HAP-1 (cell line): ENCODE measurements around the gene ALS2CL.
"Not testable (repeated sequence)": the region's sequence is repeated elsewhere in the genome, so short reads cannot be mapped to it uniquely, and the experiment has no call there.

Source experiments
- DNase-seq, 2 experiments: peaks; one replicate each; pipeline ENCODE4 v3.0.0-alpha.2; 2016 to 2020; ENCODE audit warnings: low spot score in 2 of 2
- H3K27me3 ChIP-seq: fragments of 250-450 bp; sonication (Bioruptor Pico); 2 replicates; pipeline ENCODE4 v1.5.1; 2020; ENCODE audit warnings: low read depth, mild to moderate bottlenecking, moderate library complexity
- H3K36me3 ChIP-seq: fragments of 250-450 bp; sonication (Bioruptor Pico); replicated peaks from 2 replicates; pipeline ENCODE4 v1.5.1; 2020; ENCODE audit warnings: mild to moderate bottlenecking
- H3K4me1 ChIP-seq: fragments of 250-450 bp; sonication (Bioruptor Pico); 2 replicates; pipeline ENCODE4 v1.5.1; 2020; ENCODE audit warnings: mild to moderate bottlenecking
- H3K4me3 ChIP-seq: fragments of 250-450 bp; sonication (Bioruptor Pico); 2 replicates; pipeline ENCODE4 v1.5.1; 2020; ENCODE audit warnings: mild to moderate bottlenecking, moderate library complexity
- H3K9me3 ChIP-seq: fragments of 250-450 bp; sonication (Bioruptor Pico); 2 replicates; pipeline ENCODE4 v1.5.1; 2020; ENCODE audit warnings: mild to moderate bottlenecking, moderate library complexity
- in situ Hi-C: fragments of 300-500 bp; cut with MboI; formaldehyde crosslinking; loops from 3 replicates; pipeline ENCODE4 v1.14.3; 2020; ENCODE audit warnings: low sequenced_read_pairs, inconsistent platforms, mixed read lengths

Gene ALS2CL

DNA sequence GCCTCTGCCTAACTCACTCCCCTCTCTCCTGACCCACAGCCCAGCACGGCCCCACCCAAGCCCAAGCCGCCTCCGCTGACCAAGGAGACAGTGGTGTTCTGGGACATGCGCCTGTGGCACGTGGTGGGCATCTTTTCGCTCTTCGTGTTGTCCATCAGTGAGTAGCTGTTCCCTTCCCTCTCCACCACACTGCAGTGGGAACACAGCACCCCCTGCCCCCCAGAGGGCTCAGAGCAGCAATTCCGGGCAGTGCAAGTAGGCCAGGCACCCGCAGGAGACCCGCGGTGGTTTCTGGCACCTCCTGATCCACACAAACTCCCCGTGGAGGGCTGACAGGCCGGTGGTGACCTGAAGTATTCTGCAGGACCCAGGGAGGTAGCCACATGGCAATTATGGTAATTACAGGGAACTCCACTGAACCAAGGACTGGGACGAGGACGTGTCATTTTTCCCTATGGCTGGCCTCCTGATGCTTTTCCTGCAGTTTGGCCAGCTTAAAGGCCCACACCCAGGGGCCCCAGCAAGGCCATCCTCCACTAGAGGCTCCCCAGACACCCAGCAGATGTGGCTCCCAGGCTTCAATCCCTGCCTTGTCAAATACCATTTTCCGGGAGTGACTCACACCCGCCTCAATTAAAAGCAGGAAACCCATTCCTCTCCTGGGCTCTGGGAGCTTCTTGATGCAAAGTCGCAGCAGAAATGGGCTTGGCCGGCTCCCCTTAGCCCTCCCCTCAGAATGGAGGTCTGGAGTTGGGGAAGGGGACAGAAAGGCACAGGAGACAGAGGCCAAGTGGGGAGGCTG lies 12.5 kb upstream of the ALS2CL start:
- no peak overlapping the region for H3K4me3 ChIP-seq
- DNase-seq, result no peak
- no peaks in the 10 kb centered on the region for H3K36me3 ChIP-seq
- H3K27me3 ChIP-seq, result no peaks in the 10 kb centered on the region
- H3K9me3 ChIP-seq, result no peaks in the 10 kb centered on the region
- H3K4me1 ChIP-seq, result no peaks in the 10 kb centered on the region
- in situ Hi-C loops, result loop anchor here (25.0 kb wide), 1 partner anchor 656 kb away; no protein-coding TSS in a partner anchor

DNA sequence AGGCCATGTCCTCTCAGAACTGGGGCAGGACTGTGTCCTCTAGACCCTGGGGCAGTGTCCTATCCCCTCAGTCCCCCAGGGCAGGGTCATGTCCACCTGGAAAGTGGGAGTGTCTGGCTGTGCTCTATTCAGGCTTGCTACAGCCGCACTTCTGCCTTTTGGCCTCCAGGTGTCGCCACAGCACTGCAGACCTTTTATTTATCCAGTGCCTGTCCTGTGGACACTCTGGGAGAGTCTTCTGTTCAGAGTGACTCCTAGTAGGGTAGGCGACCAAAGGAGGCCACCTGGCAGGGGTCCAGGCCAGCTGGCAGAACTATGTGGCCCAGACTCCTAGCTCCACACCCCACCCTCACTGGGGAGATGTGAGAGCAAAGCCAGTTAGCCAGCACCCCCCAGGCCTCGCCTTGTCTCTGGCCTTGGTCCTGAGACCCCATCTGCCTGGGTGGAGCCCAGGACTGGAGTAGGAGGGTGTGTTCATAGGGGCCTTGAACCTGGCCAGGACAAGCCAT lies 11.6 kb upstream of the ALS2CL start:
- in situ Hi-C loops, result loop anchor here (25.0 kb wide), 1 partner anchor 657 kb away; no protein-coding TSS in a partner anchor

DNA sequence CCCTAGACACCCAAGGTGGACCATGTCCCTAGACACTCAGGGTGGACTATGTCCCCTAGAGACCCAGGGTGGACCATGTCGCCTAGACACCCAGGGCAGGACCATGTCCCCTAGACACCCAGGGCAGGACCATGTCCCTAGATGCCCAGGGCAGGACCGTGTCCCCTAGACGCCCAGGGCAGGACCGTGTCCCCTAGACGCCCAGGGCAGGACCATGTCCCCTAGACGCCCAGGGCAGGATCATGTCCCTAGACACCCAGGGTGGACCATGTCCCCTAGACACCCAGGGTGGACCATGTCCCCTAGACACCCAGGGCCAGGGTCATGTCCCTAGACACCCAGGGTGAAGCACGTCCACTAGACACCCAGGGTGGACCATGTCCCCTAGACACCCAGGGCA lies 10.9 kb upstream of the ALS2CL start:
- H3K9me3 ChIP-seq, H3K4me3 ChIP-seq, H3K36me3 ChIP-seq, DNase-seq, H3K4me1 ChIP-seq, H3K27me3 ChIP-seq: not testable (repeated sequence)
- in situ Hi-C loops, result loop anchor here (25.0 kb wide), 1 partner anchor 658 kb away; no protein-coding TSS in a partner anchor

More for the DNA sequence above, 11.6 kb upstream of the ALS2CL start:
- peak; percentile 66 to 79 for DNase-seq
- Histone ChIP-seq H3K4me3 (no peak overlapping the region), H3K4me1 (no peaks in the 10 kb centered on the region), H3K9me3 (no peaks in the 10 kb centered on the region), H3K36me3 (no peaks in the 10 kb centered on the region), H3K27me3 (no peaks in the 10 kb centered on the region)

DNA sequence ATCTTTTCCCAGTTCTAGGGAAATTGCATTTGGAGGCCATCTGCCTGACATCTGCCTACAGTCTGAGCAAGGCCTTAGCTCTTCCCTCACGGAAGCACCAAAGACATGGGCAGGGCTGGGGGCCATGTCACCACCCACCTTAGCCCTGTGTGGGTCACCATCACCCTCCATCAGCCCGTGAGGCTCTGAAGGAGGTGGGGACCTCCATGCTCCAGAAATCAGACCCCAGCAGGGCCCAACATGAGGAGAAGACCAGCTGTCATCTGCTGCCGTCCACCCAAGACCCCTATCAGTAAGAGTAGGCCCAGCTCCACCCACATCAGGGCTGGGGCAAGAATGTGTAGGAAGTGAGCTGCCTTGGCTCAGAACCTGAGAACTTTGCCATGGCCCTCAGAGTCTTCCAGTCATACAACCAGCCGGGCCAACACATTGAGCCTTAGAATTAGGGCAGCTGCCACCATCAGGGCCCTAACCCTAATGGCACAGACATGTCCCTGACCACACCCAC lies 9.6 kb upstream of the ALS2CL start:
- in situ Hi-C loops, result loop anchor here (25.0 kb wide), 1 partner anchor 659 kb away; no protein-coding TSS in a partner anchor
- no peaks in the 10 kb centered on the region for H3K4me1 ChIP-seq

DNA sequence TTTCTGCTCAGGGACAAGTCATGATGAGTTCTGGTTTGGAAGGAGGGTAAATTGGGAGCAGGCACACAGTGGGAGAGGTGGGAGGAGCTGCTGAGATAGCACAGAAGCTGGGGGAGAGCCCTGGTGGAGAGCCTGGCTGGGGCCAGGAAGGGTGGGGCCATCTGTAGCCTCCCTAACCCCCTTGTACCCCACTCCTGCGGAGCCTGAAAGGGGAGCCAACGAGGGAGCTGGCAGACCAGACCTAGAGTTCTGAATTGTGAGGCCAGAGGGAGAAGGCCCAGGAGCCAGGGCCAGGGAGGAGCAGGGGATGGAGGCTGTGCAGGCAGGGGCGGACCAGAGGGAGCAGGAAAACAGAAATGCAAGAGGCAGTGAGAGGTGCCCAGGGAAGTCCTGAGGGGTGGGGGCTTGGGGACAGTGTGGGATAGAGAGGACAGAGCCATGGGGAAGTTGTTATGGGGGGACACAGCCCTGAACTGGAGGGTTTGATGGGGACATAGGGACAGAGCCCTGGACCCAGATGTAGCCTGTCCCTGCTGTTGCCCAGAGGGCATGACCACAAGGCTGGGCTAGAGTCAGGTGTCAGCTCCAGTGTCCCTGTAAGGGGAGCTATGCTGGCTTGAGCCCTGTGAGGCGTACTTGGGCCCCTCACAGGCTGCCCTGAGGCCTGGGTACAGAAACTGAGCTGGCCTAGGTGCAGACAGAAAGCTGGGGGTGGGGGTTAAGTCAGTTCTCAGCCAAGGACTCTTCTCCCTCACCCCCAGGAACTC lies 8.9 kb upstream of the ALS2CL start:
- H3K9me3 ChIP-seq, result no peaks in the 10 kb centered on the region
- H3K27me3 ChIP-seq, result no peaks in the 10 kb centered on the region
- no peaks in the 10 kb centered on the region for H3K4me1 ChIP-seq
- no peak overlapping the region for H3K4me3 ChIP-seq
- in situ Hi-C loops, result loop anchor here (25.0 kb wide), 1 partner anchor 660 kb away; no protein-coding TSS in a partner anchor
- H3K36me3 ChIP-seq, result no peaks in the 10 kb centered on the region
- DNase-seq, result no peak

More for the DNA sequence above, 9.6 kb upstream of the ALS2CL start:
- Histone ChIP-seq H3K4me3 (no peak overlapping the region), H3K36me3 (no peaks in the 10 kb centered on the region), H3K9me3 (no peaks in the 10 kb centered on the region), H3K27me3 (no peaks in the 10 kb centered on the region)
- DNase-seq, result no peak

DNA sequence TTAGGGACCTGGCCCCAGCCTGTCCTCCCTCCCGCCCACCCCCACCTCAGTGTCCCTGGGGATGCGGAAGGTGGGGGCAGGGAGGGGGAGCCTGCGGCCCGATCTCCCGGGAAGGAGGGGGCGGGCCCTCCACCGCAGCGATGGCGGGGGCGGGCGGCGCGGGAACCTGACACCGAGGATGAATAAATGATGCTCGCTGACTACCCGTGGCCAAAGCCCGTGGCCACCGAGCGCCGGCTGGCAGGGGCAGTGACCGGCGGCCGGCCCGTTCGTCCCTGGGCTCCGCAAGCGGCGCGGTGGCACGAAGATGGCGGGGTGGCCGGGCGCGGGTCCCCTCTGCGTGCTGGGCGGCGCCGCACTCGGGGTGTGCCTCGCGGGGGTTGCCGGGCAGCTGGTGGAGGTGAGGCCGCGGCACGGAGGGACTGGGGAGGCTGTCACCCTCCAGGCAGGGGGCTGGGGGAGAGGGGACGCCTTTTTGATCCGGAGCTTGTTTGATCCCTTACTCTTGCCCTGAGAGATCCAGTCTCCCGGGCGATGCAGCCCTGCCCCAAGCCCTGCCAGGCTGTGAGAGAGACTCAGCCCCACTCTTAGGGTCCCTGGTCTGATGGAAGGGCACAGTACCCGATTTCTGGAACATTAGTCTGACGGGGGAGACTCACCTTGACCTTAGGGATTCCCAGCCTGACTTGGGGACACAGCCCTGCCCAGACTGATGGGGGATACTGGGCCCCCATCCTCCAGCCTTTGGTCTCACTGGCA lies 7.9 kb upstream of the ALS2CL start, which contains the start of gene TMIE:
TMIE (plus strand) TSS at position 212 of the 759 bp plus-strand sequence; CDS start at position 308, 96 bp downstream.
- no peaks in the 10 kb centered on the region for H3K27me3 ChIP-seq
- H3K4me3 ChIP-seq, result no peak within 1 kb of the TSS
- H3K9me3 ChIP-seq, result no peaks in the 10 kb centered on the region
- H3K36me3 ChIP-seq, result no peaks in the 10 kb centered on the region
- DNase-seq, result no peak
- in situ Hi-C loops, result loop anchor here (25.0 kb wide), 1 partner anchor 661 kb away; no protein-coding TSS in a partner anchor
- H3K4me1 ChIP-seq, result no peaks in the 10 kb centered on the region

DNA sequence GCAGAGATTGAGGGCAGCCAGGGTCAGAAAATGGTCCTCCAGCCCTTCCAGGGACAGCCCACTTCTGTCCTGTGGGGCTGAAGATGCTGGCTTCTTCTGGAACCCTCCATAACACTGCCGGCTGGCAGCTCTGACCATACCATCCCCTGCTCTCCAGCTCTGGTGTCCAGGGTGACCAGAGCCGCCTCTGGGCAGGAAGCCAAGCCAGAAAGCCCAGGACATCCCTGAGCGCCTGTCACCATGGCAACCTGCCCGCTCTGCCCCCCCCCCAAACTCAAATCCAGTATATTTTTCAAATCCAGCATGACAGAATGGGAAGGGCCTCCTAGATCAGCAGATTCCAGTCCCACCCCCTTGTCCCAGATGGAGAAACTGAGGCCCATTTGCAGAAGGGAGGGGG lies 7.3 kb upstream of the ALS2CL start:
- DNase-seq, result no peak
- in situ Hi-C loops, result loop anchor here (25.0 kb wide), 1 partner anchor 662 kb away; no protein-coding TSS in a partner anchor
- Histone ChIP-seq H3K36me3 (no peaks in the 10 kb centered on the region), H3K27me3 (no peaks in the 10 kb centered on the region), H3K4me1 (no peaks in the 10 kb centered on the region), H3K4me3 (no peak overlapping the region), H3K9me3 (no peaks in the 10 kb centered on the region)

DNA sequence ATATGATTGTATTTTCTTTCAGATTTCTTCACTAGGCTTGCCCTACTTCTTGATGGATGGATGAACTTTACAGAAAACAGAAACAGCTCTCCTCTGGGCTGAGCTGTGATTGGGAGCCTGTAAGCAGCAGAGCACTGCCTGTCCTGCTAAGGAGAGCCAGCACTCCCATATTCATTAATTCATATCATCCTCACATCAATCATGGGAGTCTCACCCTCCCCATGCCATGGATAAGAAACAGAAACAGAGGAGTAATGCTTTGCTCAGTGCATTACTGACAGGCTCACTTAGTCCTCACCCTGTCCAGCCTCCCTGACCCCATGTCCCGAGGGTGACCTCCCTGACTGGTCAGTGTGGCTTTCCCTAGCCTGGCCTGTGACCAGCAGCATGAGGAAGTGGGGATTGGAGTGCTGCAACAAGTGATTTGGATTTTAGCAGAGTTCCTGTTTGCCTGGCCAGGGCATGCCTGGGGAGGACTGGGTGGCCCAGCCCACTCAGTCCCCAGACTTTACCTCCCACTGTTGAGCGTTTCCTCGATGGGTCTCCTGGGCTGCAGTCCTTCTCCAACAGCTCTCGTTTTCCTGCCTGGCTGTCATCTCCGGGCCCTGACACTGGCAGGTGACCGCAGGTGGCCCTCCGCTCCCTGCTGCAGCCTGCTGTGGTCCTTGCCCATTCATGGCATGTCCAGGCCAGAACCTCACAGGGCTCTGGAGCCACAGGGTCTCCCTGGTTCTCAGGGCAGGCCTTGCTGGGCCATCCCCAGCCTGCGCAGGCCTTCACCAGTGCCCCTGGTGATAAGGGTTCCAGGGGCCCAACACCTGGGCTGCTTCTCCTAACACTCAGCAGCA lies 6.4 kb upstream of the ALS2CL start:
- no peak overlapping the region for H3K4me3 ChIP-seq
- H3K36me3 ChIP-seq, result no peaks in the 10 kb centered on the region
- H3K4me1 ChIP-seq, result no peaks in the 10 kb centered on the region
- in situ Hi-C loops, result loop anchor here (5.0 to 25.0 kb wide), 2 partner anchors 197 to 662 kb away; no protein-coding TSS in a partner anchor
- DNase-seq, result no peak
- no peaks in the 10 kb centered on the region for H3K9me3 ChIP-seq
- no peaks in the 10 kb centered on the region for H3K27me3 ChIP-seq

DNA sequence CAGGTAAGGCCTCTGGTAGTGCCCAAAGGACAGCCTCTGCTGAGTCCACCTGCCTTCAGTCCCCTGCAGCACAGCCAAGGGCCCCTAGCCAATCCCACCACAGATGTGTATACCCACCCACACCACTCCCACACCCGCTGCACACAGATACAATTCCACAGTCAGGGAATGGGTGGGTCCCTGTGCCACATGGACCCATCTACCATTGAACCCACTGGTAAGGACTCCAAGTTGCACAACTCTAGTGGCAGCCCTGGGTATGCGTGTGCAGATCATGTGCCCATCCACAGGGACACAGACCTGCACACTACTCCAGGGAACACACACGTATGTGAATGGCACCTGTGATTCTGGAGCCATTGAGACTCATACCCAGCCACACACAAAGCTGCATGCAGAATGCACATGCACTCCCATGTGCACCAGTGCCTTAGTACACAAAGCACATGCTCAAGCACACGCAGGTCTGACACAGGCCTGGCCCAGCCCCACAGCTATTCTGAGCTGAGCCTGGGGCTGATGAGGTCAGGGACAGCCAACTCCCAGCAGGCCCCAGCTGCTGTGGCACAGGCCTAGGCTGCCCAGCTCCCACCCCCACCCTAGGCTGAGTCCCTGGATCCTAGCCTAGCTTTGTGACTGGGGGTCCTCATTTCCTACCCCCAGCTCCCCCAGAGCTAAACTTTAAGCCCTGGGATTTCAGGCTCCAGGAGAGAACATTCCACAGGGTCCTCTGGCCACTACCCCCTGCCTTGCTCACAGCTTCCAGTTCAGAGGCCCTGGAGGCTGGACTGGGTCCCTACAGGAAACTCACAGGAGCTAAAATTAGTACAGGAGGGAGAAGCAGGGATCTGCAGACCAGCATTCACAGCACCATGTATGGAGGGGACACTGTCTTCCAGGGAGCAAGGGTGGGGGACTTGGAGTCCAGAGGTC lies 2.7 kb upstream of the ALS2CL start:
- Histone ChIP-seq H3K27me3 (no peaks in the 10 kb centered on the region), H3K36me3 (no peaks in the 10 kb centered on the region), H3K4me3 (no peak overlapping the region), H3K4me1 (peaks cover 12% of the 10 kb centered on the region; the same call in 1 of the 2 replicates), H3K9me3 (no peaks in the 10 kb centered on the region)
- DNase-seq, result no peak
- in situ Hi-C loops, result loop anchor here (5.0 kb wide), 1 partner anchor 201 kb away; no protein-coding TSS in a partner anchor

DNA sequence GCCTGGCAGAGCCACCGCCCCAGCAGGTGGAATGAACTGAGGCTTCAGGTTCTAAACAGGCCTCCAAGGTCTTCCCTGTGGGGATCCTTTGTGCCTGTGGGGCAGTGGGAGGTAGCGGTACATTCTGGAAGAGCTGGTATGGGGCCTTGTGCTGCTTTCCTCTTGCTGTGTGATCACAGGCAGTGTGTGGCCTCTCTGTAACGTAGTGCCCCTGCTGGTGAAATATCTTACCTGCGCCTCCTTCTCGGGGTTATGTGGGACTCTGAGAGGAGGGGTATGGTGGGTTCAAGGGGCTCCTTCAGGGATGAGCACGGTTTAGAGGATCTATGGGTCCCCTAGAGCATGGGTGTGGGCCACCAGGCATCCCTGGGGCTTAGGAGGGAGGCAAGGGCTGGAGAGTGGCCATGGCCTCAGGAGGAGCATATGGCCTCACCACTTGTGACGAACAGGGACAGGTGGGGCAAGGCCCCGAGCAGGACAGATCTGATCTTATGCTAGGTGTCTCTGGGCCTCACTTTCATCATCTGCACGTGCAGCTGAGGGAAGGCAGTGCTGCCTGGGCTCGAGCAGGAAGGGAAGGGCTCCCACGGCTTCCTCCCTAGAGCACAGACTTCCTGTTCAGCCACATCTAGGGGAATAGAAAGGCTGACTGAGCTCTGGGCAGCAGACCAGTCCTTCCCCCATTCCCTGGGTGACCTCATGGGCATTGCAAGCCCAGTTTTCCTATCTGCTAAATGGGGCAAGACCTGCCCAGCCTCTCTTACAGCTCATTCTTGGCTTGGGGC lies 1.9 kb upstream of the ALS2CL start:
- DNase-seq, result peak; percentile 11 to 58
- Histone ChIP-seq H3K36me3 (no peaks in the 10 kb centered on the region), H3K4me3 (no peak overlapping the region), H3K4me1 (peaks cover 12% of the 10 kb centered on the region; the same call in 1 of the 2 replicates), H3K27me3 (no peaks in the 10 kb centered on the region), H3K9me3 (no peaks in the 10 kb centered on the region)
- in situ Hi-C loops, result loop anchor here (5.0 kb wide), 1 partner anchor 202 kb away; no protein-coding TSS in a partner anchor

DNA sequence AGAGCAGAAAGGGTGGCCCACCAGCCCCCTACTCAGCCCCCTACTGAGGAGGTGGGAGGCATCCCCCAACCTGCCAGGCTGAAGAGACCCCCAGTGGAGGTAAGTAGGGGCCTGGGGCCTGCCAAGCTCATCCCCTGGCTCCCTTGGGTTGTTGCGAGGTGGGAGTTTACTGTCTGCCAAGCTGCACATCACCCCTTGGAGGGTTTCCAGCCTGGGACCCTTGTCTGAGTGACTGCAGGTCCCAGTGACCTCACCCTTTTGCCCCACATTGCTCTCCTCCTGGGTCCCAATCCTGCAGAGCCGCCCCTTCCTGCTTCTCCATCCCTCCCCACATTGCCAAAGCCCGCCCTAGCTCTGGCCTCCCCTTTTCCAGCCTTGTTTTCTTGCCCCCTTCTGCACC lies 1.0 kb upstream of the ALS2CL start:
- H3K9me3 ChIP-seq, result no peaks in the 10 kb centered on the region
- H3K4me3 ChIP-seq, result no peak overlapping the region
- in situ Hi-C loops, result no loop called here
- H3K36me3 ChIP-seq, result no peaks in the 10 kb centered on the region
- peaks cover 12% of the 10 kb centered on the region; the same call in 1 of the 2 replicates for H3K4me1 ChIP-seq
- DNase-seq, result no peak
- no peaks in the 10 kb centered on the region for H3K27me3 ChIP-seq
